GM19438 (cell line): ENCODE data around the gene C19orf81.

Experiments
- ATAC-seq: cut with Tn5 transposase; IDR thresholded peaks from one replicate; pipeline ENCODE4 v1.9.1; 2021; ENCODE audit warnings: low read depth; ENCODE audit not compliant: unreplicated experiment

The C19orf81 gene

DNA sequence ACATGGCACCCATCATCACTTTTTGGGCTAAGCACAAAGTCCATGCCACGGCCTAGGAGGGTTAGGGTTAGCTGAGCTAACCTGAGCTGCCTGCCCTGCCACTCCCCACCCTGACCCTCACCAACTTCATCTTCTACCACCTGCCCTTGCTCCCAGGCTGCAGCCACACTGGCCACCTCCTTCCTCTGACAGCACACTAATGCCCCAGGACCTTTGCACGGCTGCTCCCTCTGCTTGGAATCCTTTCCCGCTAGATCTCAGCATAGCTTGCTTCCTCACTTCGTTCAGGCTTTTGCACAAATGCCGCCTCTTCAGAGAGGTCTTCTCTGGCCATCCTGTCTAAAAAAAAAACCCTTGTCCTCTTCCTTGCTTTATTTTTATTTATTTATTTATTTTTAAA is 57.1 kb downstream of the C19orf81 start:
- no peak for ATAC-seq

DNA sequence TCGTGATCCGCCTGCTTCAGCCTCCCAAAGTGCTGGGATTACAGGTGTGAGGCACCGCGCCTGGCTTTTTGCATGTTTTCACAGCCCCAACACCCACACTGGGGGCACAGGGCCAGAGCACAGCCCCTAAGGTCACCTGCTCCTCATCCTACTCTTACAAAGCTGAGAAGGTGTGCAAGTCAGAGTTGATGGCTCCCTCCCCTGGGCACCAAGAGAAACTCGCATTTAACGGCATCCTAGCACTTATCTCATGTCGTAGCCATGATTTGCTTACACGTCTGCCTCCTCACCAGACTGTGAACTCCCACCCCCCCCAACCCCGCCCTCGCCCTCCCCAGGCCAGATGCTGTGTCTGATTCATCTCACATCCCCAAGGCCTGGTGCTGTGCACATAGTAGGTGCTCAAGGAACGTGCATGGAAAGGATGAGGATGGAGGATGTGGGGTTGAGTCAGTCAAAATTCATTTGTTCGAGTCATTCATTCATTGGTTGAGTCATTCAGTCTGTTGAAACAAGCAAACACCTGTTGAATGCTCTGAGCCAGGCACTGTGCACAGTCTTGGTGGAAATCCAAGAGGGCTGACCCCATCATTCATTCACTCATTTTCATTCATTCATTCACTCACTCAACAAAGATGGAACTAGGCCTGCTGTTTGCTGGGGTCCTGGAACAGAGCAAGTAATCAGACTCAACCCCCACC is 59.1 kb downstream of the C19orf81 start:
- ATAC-seq: no peak
